HG03520 (cell line): Measurements from ENCODE around the gene CLTRN.

ENCODE experiments used
- ATAC-seq: cut with Tn5 transposase; IDR thresholded peaks from one replicate; pipeline ENCODE4 v1.9.1; 2021; ENCODE audit warnings: mild to moderate bottlenecking, moderate library complexity; ENCODE audit not compliant: unreplicated experiment

Gene CLTRN

GRCh38 chrX:15579778-15580747 lies 84.5 kb downstream of the CLTRN start:
- ATAC-seq: no peak
